ENCODE measurements around the gene ADD2. TPM values are rescaled to one million over a fixed set of nuclear protein-coding genes. Genes with fewer than 3 reads are reported as not detected.

Gene ADD2
- total RNA-seq, 1 experiment from 2014 or later, result 124 TPM

DNA sequence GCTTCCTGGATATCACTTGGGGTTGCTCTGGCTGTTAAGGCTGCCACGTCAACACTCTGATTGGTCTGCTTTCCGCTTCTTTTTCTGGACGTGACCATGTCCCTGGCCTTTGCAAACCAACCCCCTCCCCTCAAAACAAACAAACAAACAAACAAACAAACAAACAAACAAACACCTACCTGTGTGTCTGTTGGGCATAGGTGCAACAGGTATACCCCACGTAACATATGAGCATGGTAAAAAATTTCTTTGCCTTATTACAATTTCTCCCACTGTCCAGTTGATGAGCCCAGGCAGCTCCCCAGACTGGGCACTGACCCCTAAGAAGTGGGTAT lies 80.6 kb downstream of the ADD2 start:
- Mint-ChIP-seq H3K9me3 (no peaks in the 10 kb centered on the region), H3K4me3 (no peak overlapping the region), H3K36me3 (ENCODE audit: insufficient read depth in 1 of 3, low read depth in 3 of 3) (peaks cover 50 to 89% (median 70%) of the 10 kb centered on the region in 3 experiments; a peak in 6 of 7 replicates), H3K4me1 (peaks cover 7 to 11% of the 10 kb centered on the region in 2 experiments), H3K27ac (peak overlapping the region; percentile 24 to 78 (median 42); a peak in 5 of 7 replicates), H3K27me3 (ENCODE audit: low read depth) (no peaks in the 10 kb centered on the region)
- Histone ChIP-seq H3K4me1 (ENCODE audit: insufficient read depth, low read length) (peaks cover 5% of the 10 kb centered on the region; the same call in 1 of the 2 replicates), H2AFZ (ENCODE audit: low read length) (no peak overlapping the region), H2BK12ac (ENCODE audit: insufficient read length, low read depth, low read length) (no peak overlapping the region), H4K91ac (ENCODE audit: insufficient read length, low read depth, low read length) (no peak overlapping the region), H3K4ac (ENCODE audit: low read depth, low read length) (no peak overlapping the region), H2BK15ac (ENCODE audit: low read depth, low read length) (no peak overlapping the region), H3K79me1 (ENCODE audit: insufficient read depth, low read depth, low read length, poor library complexity, severe bottlenecking) (no peaks in the 10 kb centered on the region), H2AK5ac (ENCODE audit: insufficient read length, low read length) (no peak overlapping the region), H3K9ac (ENCODE audit: extremely low read depth, insufficient read length, low read length) (no peak overlapping the region), H3K18ac (ENCODE audit: insufficient read length, low read depth, low read length) (no peak overlapping the region), H3K23ac (ENCODE audit: insufficient read length, low read depth, low read length) (no peak overlapping the region), H3K27ac (ENCODE audit: insufficient read length, low read depth, low read length) (no peak overlapping the region), H2BK5ac (ENCODE audit: insufficient read length, low read length) (no peak overlapping the region), H3K9me3 (ENCODE audit: control insufficient read depth, low read depth, low read length) (no peaks in the 10 kb centered on the region), H4K20me1 (ENCODE audit: control insufficient read depth, insufficient read depth, insufficient read length) (no peaks in the 10 kb centered on the region), H4K8ac (replicated peaks; ENCODE audit: insufficient read length, low read depth, low read length) (no peak overlapping the region), H3K56ac (ENCODE audit: insufficient read length, low read depth, low read length) (no peak overlapping the region), H3K27me3 (ENCODE audit: insufficient read depth, low read length) (no peaks in the 10 kb centered on the region), H3K23me2 (ENCODE audit: insufficient read length, low read depth, low read length, poor library complexity, severe bottlenecking) (no peaks in the 10 kb centered on the region), H3K4me2 (ENCODE audit: insufficient read depth, insufficient read length, low read length) (no peak overlapping the region), H2BK20ac (ENCODE audit: low read depth, low read length, poor library complexity, severe bottlenecking) (no peak overlapping the region), H3K79me2 (ENCODE audit: insufficient read depth, low read length) (no peaks in the 10 kb centered on the region), H4K5ac (ENCODE audit: insufficient read length, low read depth, low read length) (no peak overlapping the region), H3T11ph (ENCODE audit: low read length) (no peak overlapping the region), H2BK120ac (ENCODE audit: low read depth, low read length, poor library complexity, severe bottlenecking) (no peak overlapping the region), H3K14ac (ENCODE audit: insufficient read depth, low read length) (no peak overlapping the region)
- no peak for DNase-seq
- TF ChIP-seq, protein P1, sequence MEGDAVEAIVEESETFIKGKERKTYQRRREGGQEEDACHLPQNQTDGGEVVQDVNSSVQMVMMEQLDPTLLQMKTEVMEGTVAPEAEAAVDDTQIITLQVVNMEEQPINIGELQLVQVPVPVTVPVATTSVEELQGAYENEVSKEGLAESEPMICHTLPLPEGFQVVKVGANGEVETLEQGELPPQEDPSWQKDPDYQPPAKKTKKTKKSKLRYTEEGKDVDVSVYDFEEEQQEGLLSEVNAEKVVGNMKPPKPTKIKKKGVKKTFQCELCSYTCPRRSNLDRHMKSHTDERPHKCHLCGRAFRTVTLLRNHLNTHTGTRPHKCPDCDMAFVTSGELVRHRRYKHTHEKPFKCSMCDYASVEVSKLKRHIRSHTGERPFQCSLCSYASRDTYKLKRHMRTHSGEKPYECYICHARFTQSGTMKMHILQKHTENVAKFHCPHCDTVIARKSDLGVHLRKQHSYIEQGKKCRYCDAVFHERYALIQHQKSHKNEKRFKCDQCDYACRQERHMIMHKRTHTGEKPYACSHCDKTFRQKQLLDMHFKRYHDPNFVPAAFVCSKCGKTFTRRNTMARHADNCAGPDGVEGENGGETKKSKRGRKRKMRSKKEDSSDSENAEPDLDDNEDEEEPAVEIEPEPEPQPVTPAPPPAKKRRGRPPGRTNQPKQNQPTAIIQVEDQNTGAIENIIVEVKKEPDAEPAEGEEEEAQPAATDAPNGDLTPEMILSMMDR (conservative IDR thresholded peaks at IDR 0.05), result no peak
- no CpG with 5 or more reads among the region's 4 CpGs for WGBS (ENCODE audit: extremely low coverage, insufficient read length, low lambda C conversion rate)

Measured in H9 (cell line).